Right lobe of liver (tissue), 6 donors: ENCODE results near the gene MZF1. TPM values are rescaled to one million over a fixed set of nuclear protein-coding genes. Genes with fewer than 3 reads are reported as not detected.
"Not testable (repeated sequence)": the region's sequence is repeated elsewhere in the genome, so short reads cannot be mapped to it uniquely, and the experiment has no call there.

Experiments
- ATAC-seq, 4 donors: fragments of 200-7000 bp; cut with Tn5 transposase; one replicate each; pipeline ENCODE4 v1.9.1; 2020; ENCODE audit warnings: mild to moderate bottlenecking in 4 of 4, moderate library complexity in 4 of 4
- DNase-seq, 3 donors: peaks; one replicate each; pipeline ENCODE4 v3.0.0-alpha.2; 2020
- H3K27ac ChIP-seq, 3 donors: fragments of 200-600 bp; one replicate each; pipeline ENCODE4 v1.8.0; 2022
- H3K27me3 ChIP-seq, 2 donors: fragments of 200-600 bp; one replicate each; pipeline ENCODE4 v1.8.0; 2022
- H3K36me3 ChIP-seq, 4 donors: fragments of 200-600 bp; sonication (generic) in 1 of 4; one replicate each; pipeline versions ENCODE4 v1.5.1 to v1.8.0; 2017 to 2022; ENCODE audit warnings: control low read depth in 1 of 4
- H3K4me1 ChIP-seq, 4 donors: fragments of 200-600 bp; sonication (generic) in 1 of 4; one replicate each; pipeline versions ENCODE4 v1.5.1 to v1.8.0; 2017 to 2022; ENCODE audit warnings: control low read depth in 1 of 4
- H3K4me3 ChIP-seq, 3 donors: fragments of 200-600 bp; one replicate each; pipeline ENCODE4 v1.8.0; 2022
- H3K9me3 ChIP-seq, 4 donors: fragments of 200-600 bp; sonication (generic) in 1 of 4; one replicate each; pipeline versions ENCODE4 v1.5.1 to v1.8.0; 2017 to 2022; ENCODE audit warnings: control low read depth in 1 of 4
- CTCF ChIP-seq, 4 donors: fragments of 200-600 bp in 3 of 4; fragments of 450-650 bp in 1 of 4; IDR thresholded peaks; one replicate each; pipeline versions ENCODE4 v1.5.1 to v1.8.0; 2016 to 2022; ENCODE audit warnings: antibody characterized with exemption in 4 of 4, mild to moderate bottlenecking in 2 of 4
- POLR2A ChIP-seq: fragments of 450-650 bp; IDR thresholded peaks from one replicate; pipeline ENCODE4 v1.6.1; 2017; ENCODE audit warnings: antibody characterized with exemption, mild to moderate bottlenecking
- WGBS: methylation state at CpG from one replicate; pipeline ENCODE4 v1.1.6; 2018; ENCODE audit warnings: low coverage, low lambda C conversion rate; ENCODE audit not compliant: insufficient coverage; ENCODE audit errors: missing lambda C conversion rate; 5-methylcytosine and 5-hydroxymethylcytosine counted together
- intact Hi-C, 2 donors: fragments of 100-400 bp; cut with DNase I; formaldehyde crosslinking; loops; one replicate each; pipeline versions ENCODE4 v1.11.2 to v1.14.1; 2022
- total RNA-seq, 6 experiments: library from RNA; depleted of rRNA in 2 of 6; stranded (reverse); fragments of >200 nt in 2 of 6; fragmentation: NEBNext Ultra II Directional in 3 of 6; extraction: Animal tissue kit (Norgen Biotek cat#: 25700) in 3 of 6; gene quantifications; one replicate each; pipeline versions ENCODE4 v1.1.0 to v1.2.4, GENCODE V29; 2016 to 2023
- donor health status: DM: no; HTN: yes; CAD: no.
- donor health status: DM: no; HTN: no; CAD: no.
- donor health status: DM: no; HTN: no; CAD: no.
- donor health status: DM: no; HTN: yes; CAD: no.
- donor health status: DM: no; HTN: yes; CAD: no.

Gene MZF1
- total RNA-seq, 6 experiments from 2014 or later = 8.2 to 19.9 (median 14.1) TPM

GRCh38 chr19:58579473-58580142 is 6.5 kb upstream of the MZF1 start:
- H3K4me1 ChIP-seq = peaks cover 0 to under 1% (median 0%) of the 10 kb centered on the region in 4 donors
- no peak for TF ChIP-seq CTCF (IDR thresholded peaks at IDR 0.05)
- no peak for TF ChIP-seq POLR2A
- intact Hi-C loops = no loop called here
- H3K4me3 ChIP-seq = no peak overlapping the region
- H3K27ac ChIP-seq = no peak overlapping the region
- no peaks in the 10 kb centered on the region for H3K9me3 ChIP-seq
- ATAC-seq (no peak), DNase-seq (no peak)
- H3K27me3 ChIP-seq = no peaks in the 10 kb centered on the region
- WGBS = 89% methylated on average over 8 of the region's 8 CpGs
- H3K36me3 ChIP-seq = peaks cover 0 to 11% (median 0%) of the 10 kb centered on the region in 4 donors

- no peak for ATAC-seq
- no peaks in the 10 kb centered on the region for H3K27me3 ChIP-seq
- intact Hi-C loops = no loop called here
- peaks cover 0 to 11% (median 0%) of the 10 kb centered on the region in 4 donors for H3K36me3 ChIP-seq
- H3K4me3 ChIP-seq = no peak overlapping the region
- H3K4me1 ChIP-seq = peaks cover 0 to 11% (median 3%) of the 10 kb centered on the region in 4 donors
- no peaks in the 10 kb centered on the region for H3K9me3 ChIP-seq
- H3K27ac ChIP-seq = no peak overlapping the region
- 93% methylated on average over 8 of the region's 11 CpGs for WGBS
- DNase-seq = peak in 2 of 3 donors; percentile 38 to 43
- no peak for TF ChIP-seq POLR2A
- TF ChIP-seq CTCF (IDR thresholded peaks at IDR 0.05) = no peak
These were observed 5.1 kb upstream of the MZF1 start for GRCh38 chr19:58578012-58578925.

GRCh38 chr19:58577581-58577980 is 4.4 kb upstream of the MZF1 start:
- H3K9me3 ChIP-seq, H3K4me3 ChIP-seq, H3K27ac ChIP-seq, ATAC-seq, H3K27me3 ChIP-seq, DNase-seq, intact Hi-C loops: not testable (repeated sequence)
- no CpG with 5 or more reads among the region's 2 CpGs for WGBS
- H3K4me1 ChIP-seq = peaks cover 0 to 11% (median 3%) of the 10 kb centered on the region in 4 donors
- H3K36me3 ChIP-seq = peaks cover 0 to 11% (median 0%) of the 10 kb centered on the region in 4 donors

DNA sequence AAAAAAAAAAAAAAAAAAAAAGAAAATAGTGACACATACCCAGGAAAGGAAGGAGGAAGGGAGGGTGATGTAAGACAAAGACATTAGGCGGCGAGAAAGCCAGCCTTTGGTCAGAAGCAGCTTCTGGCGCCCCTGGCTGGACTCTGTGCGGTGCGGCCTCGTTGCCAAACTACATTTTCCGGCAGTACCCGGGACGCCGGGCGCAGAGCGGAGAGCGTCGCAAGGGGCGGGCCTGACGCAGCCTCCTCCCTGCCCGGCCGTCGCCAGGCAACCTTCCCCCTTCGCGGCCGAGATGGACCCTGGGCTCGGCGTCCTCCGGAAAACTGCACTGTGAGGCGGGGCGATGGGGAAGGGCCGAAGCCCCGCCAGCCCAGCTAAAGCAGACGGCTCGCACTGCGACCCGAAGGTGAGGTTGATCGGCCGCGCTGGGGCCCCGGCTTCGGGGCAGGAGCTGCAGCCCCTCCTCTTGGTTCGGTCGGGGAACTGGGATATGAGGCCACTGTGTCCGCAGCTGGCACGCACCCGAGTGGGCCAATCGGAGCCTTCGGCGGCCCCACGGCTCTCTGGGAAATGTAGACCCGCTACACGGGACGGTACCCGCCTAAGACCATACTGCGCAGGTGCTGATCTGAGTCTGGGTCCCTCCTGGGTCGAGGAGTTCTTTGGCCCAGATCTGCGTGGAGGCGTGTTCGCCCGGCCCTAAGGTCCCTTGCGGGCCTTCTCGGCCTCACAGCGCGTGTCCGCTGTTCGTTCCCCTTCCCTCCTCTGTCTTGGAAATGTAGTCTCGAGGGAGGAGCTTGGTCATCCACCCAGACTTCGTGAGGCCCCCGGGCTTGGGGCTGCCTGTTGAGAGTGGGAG is 2.3 kb upstream of the MZF1 start:
- Histone ChIP-seq H3K27ac (peak overlapping the region; percentile 69 to 82 (median 75)), H3K27me3 (no peaks in the 10 kb centered on the region), H3K9me3 (no peaks in the 10 kb centered on the region), H3K36me3 (peaks cover 0 to 5% (median 0%) of the 10 kb centered on the region in 4 donors), H3K4me3 (peak overlapping the region; percentile 82 to 94 (median 83)), H3K4me1 (peaks cover 0 to 17% (median 3%) of the 10 kb centered on the region in 4 donors)
- intact Hi-C loops = no loop called here
- ATAC-seq (peak; percentile 63 to 74 (median 70)), DNase-seq (peak; percentile 93)
- TF ChIP-seq POLR2A (peak; percentile 42), CTCF (IDR thresholded peaks at IDR 0.05) (no peak)
- 1% methylated on average over 24 of the region's 66 CpGs for WGBS
